Measurements from ENCODE around the gene TENM3. TPM values are rescaled to one million over a fixed set of nuclear protein-coding genes. Genes with fewer than 3 reads are reported as not detected.

TENM3 gene
- total RNA-seq, 1 donor from 2014 or later = 40.4 TPM

GRCh38 chr4:182648766-182649165 lies 405.6 kb downstream of the TENM3 start:
- TF ChIP-seq CTCF (IDR thresholded peaks at IDR 0.05; ENCODE audit: unreplicated experiment) = no peak

GRCh38 chr4:182649698-182650477 lies 406.7 kb downstream of the TENM3 start:
- no peaks in the 10 kb centered on the region for H3K4me1 Mint-ChIP-seq (ENCODE audit: low read depth)
- DNase-seq (ENCODE audit: low spot score, unreplicated experiment) = no peak
- peaks cover 10% of the 10 kb centered on the region for H3K36me3 Mint-ChIP-seq (ENCODE audit: insufficient read depth)
- peaks cover 5% of the 10 kb centered on the region for H3K9me3 Mint-ChIP-seq (ENCODE audit: low read depth)
- H3K27me3 Mint-ChIP-seq = no peaks in the 10 kb centered on the region
- H3K27ac Mint-ChIP-seq = no peak overlapping the region
- H3K4me3 Mint-ChIP-seq (ENCODE audit: low read depth) = no peak overlapping the region
- no peak for TF ChIP-seq CTCF (IDR thresholded peaks at IDR 0.05; ENCODE audit: unreplicated experiment)

More at GRCh38 chr4:182648766-182649165, 405.6 kb downstream of the TENM3 start:
- Mint-ChIP-seq H3K9me3 (ENCODE audit: low read depth) (peaks cover 5% of the 10 kb centered on the region), H3K4me3 (ENCODE audit: low read depth) (no peak overlapping the region), H3K27me3 (no peaks in the 10 kb centered on the region), H3K27ac (no peak overlapping the region), H3K4me1 (ENCODE audit: low read depth) (no peaks in the 10 kb centered on the region), H3K36me3 (ENCODE audit: insufficient read depth) (peaks cover 10% of the 10 kb centered on the region)
- no peak for DNase-seq (ENCODE audit: low spot score, unreplicated experiment)

- DNase-seq (ENCODE audit: low spot score, unreplicated experiment) = no peak
- Mint-ChIP-seq H3K4me1 (ENCODE audit: low read depth) (no peaks in the 10 kb centered on the region), H3K4me3 (ENCODE audit: low read depth) (no peak overlapping the region), H3K27ac (no peak overlapping the region), H3K9me3 (ENCODE audit: low read depth) (peaks cover 5% of the 10 kb centered on the region), H3K27me3 (no peaks in the 10 kb centered on the region), H3K36me3 (ENCODE audit: insufficient read depth) (peaks cover 10% of the 10 kb centered on the region)
- TF ChIP-seq CTCF (IDR thresholded peaks at IDR 0.05; ENCODE audit: unreplicated experiment) = no peak
Measured at GRCh38 chr4:182653596-182653995, 410.4 kb downstream of the TENM3 start.

- TF ChIP-seq CTCF (IDR thresholded peaks at IDR 0.05; ENCODE audit: unreplicated experiment) = no peak
- peaks cover 10% of the 10 kb centered on the region for H3K36me3 Mint-ChIP-seq (ENCODE audit: insufficient read depth)
- H3K4me3 Mint-ChIP-seq (ENCODE audit: low read depth) = no peak overlapping the region
- DNase-seq (ENCODE audit: low spot score, unreplicated experiment) = no peak
- no peaks in the 10 kb centered on the region for H3K4me1 Mint-ChIP-seq (ENCODE audit: low read depth)
- no peaks in the 10 kb centered on the region for H3K27me3 Mint-ChIP-seq
- H3K27ac Mint-ChIP-seq = no peak overlapping the region
- peaks cover 5% of the 10 kb centered on the region for H3K9me3 Mint-ChIP-seq (ENCODE audit: low read depth)
Measured at GRCh38 chr4:182655340-182655739, 412.1 kb downstream of the TENM3 start.

- Mint-ChIP-seq H3K4me1 (ENCODE audit: low read depth) (peaks cover 20% of the 10 kb centered on the region), H3K4me3 (ENCODE audit: low read depth) (no peak overlapping the region), H3K27ac (peak overlapping the region; percentile 10), H3K36me3 (ENCODE audit: insufficient read depth) (peaks cover 19% of the 10 kb centered on the region), H3K27me3 (no peaks in the 10 kb centered on the region), H3K9me3 (ENCODE audit: low read depth) (peaks cover 16% of the 10 kb centered on the region)
- no peak for DNase-seq (ENCODE audit: low spot score, unreplicated experiment)
- TF ChIP-seq CTCF (IDR thresholded peaks at IDR 0.05; ENCODE audit: unreplicated experiment) = no peak
Measured at GRCh38 chr4:182662551-182662950, 419.3 kb downstream of the TENM3 start.

All from progenitor cell of endocrine pancreas (in vitro differentiated cells).